GM18951 (cell line): Measurements from ENCODE around the gene NDOR1.
"Not testable (repeated sequence)": the region's sequence is repeated elsewhere in the genome, so short reads cannot be mapped to it uniquely, and the experiment has no call there.

Experiments
- POLR2A ChIP-seq: IDR thresholded peaks from 4 replicates; pipeline ENCODE4 v1.6.1; 2011; ENCODE audit warnings: mild to moderate bottlenecking; ENCODE audit not compliant: insufficient read length, insufficient read depth; ENCODE audit errors: extremely low read depth
- in situ Hi-C: fragments of 300-500 bp; cut with MboI; formaldehyde crosslinking; loops from one replicate; pipeline ENCODE4 v1.12.0; 2022; ENCODE audit warnings: low sequenced_read_pairs, mixed read lengths, inconsistent platforms; ENCODE audit not compliant: unreplicated experiment

Gene NDOR1

DNA sequence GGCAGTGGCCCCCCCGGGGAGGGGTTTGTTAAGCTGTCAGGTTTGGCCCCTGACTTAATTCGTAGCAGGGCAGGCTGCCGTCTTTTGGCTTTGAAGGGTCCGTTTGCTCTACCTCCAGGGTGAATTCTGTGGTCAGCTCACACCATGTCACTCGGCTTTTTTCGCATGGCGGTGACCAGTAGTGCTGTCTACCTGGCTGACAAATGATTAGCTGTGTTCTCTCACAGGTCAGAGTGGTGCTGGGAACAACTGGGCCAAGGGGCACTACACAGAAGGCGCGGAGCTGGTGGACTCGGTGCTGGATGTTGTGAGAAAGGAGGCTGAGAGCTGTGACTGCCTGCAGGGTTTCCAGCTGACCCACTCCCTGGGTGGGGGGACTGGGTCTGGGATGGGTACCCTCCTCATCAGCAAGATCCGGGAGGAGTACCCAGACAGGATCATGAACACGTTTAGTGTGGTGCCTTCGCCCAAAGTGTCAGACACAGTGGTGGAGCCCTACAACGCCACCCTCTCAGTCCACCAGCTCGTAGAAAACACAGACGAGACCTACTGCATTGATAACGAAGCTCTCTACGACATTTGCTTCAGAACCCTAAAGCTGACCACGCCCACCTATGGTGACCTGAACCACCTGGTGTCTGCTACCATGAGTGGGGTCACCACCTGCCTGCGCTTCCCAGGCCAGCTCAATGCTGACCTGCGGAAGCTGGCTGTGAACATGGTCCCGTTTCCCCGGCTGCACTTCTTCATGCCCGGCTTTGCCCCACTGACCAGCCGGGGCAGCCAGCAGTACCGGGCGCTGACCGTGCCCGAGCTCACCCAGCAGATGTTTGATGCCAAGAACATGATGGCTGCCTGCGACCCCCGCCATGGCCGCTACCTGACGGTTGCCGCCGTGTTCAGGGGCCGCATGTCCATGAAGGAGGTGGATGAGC, 37.0 kb downstream of the NDOR1 start:
- in situ Hi-C loops, result no loop called here
- no peak for TF ChIP-seq POLR2A

- in situ Hi-C loops, result not testable (repeated sequence)
Observed at GRCh38 chr9:137243266-137243625, 37.7 kb downstream of the NDOR1 start.

DNA sequence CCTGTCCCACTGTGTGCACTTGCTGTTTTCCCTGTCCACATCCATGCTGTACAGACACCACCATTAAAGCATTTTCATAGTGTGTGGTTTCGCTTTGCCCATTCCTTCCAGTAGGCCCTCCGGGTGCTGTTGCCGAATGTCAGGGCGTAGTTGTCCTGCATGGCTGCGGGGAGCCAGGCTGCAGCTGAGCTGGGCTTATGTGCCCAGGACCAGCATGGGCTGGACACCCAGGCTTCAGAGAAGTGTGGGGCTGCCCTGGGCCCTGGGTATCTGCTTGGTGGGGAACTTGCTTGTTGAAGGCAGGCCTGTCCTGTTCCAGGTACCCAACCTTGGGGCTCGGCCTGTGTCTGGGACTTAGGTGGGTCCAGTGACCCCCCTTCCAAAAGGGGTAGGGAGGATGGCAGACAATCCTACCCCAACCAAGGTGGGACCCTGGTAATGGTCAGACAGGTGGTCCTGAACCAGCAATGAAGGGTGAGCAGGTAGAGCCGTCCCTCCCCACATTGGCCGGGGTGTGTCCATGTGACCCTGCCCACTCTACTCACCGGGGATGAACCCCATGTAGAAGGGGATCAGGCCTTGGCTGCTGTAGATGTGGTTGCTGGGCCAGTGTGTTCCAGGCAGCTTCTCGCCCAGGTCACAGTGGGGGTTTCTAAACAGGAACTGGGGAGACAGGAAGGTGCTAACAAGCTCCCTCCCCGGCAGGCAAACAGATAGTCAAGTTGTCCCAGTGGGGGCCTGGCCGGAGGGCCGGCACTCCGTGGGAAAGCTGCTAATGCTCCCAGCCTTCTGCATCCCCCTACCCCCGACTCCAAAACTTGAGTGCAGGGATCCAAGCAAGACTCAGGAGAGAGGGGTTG, 38.4 kb downstream of the NDOR1 start:
- TF ChIP-seq POLR2A, result no peak
- in situ Hi-C loops, result no loop called here

DNA sequence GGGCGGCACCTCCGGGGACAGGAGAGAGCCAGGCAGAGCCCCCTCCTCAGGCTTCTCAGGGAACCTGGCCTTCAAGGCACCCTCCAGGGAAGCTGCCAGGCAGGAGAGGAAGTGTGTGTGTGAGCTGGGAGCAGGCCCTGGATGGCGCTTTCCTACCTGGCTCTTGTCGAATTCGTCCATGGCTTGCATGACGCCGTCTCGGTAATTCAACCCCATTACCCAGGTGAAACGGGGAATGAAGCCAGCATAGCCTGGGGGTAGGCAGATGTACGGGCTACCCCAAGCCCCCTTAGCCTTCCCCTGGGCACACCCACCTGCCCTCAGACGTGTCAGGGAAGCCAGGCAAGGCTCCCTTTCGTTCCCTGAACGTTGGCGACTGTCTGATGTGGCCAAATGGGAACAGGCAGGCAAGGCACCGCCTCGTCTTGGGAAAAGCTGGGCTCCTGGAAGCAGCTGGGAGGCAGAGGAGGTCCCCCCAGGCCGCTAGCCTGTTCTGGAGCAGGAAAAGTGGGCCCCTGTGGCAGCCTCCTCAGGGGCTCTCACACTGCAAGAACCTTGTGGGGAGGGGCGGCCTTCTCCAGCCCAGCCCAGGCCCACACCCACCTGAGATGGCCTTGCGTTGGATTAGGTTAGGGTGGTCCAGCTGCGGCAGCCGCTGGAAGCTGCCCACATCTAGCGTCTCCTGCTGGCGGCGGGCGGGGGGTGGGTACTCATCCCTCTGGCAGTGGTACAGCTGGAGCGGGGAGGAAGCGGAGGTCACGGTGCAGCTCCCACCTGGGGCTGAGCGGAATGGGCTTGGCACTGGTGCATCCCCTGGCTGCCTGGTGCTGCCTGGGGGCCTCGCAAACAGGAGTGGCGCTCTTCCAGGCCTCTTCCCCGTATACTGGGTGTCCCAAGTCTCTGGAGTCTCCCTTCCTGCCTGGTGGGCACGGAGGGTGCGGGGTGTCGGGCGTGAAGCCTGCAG, 39.3 kb downstream of the NDOR1 start:
- no peak for TF ChIP-seq POLR2A
- in situ Hi-C loops, result no loop called here

GRCh38 chr9:137245450-137246421, 40.2 kb downstream of the NDOR1 start:
- in situ Hi-C loops, result no loop called here
- no peak for TF ChIP-seq POLR2A

GRCh38 chr9:137247135-137247915, 41.8 kb downstream of the NDOR1 start:
- in situ Hi-C loops, result no loop called here
- TF ChIP-seq POLR2A, result no peak

DNA sequence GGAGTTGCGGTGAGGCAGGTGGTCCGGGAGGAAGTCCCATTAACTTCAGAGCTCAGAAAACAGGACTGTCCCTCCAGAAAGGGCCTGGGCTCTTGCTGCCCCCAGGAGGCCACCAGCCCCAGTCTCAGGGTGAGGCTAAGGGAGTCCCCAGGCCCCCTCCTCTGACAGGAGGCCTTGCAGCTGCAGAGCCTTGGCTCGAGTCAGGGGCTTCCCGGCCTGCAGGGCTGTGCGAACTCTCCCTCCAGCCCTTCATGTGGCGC, 42.3 kb downstream of the NDOR1 start:
- no peak for TF ChIP-seq POLR2A

GRCh38 chr9:137250329-137251193, 45.1 kb downstream of the NDOR1 start:
- in situ Hi-C loops, result no loop called here
- no peak for TF ChIP-seq POLR2A

More for the DNA sequence above, 42.3 kb downstream of the NDOR1 start:
- in situ Hi-C loops, result no loop called here

DNA sequence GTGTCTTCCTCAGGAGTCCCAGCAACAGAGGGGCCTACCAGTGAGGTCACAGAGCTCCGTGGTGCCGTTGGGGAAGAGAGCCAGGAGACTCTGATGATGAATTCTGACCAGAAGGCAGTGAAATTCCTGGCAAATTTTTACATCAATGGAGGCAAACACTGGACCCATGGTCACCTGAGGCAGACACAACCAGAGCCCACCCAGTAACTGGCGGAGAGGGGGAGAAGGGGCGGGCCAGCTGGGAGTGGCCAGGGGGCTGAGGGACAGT, 45.6 kb downstream of the NDOR1 start, which contains the start of gene STPG3:
TSS of gene STPG3 (plus strand) at position 93 of the 268 bp plus-strand sequence. CDS start at position 94, 1 bp downstream.
- in situ Hi-C loops, result no loop called here
- no peak for TF ChIP-seq POLR2A

- in situ Hi-C loops, result no loop called here
- TF ChIP-seq POLR2A, result no peak
Observed at GRCh38 chr9:137251490-137252268, 46.2 kb downstream of the NDOR1 start.
